GM18858 (cell line): Measurements from ENCODE around the gene CTRL.
"Not testable (repeated sequence)": the region's sequence is repeated elsewhere in the genome, so short reads cannot be mapped to it uniquely, and the experiment has no call there.

Experiments used
- ATAC-seq: cut with Tn5 transposase; IDR thresholded peaks from one replicate; pipeline ENCODE4 v1.9.1; 2021; ENCODE audit not compliant: unreplicated experiment

Gene CTRL

GRCh38 chr16:67924140-67924906 lies 7.3 kb downstream of the CTRL start:
- ATAC-seq, result no peak

GRCh38 chr16:67923414-67924116 lies 8.1 kb downstream of the CTRL start:
- no peak for ATAC-seq

- ATAC-seq, result no peak
Measured at GRCh38 chr16:67922740-67923139, 8.9 kb downstream of the CTRL start.

GRCh38 chr16:67922221-67922620 lies 9.4 kb downstream of the CTRL start:
- no peak for ATAC-seq

GRCh38 chr16:67919622-67920221 lies 11.9 kb downstream of the CTRL start:
- ATAC-seq, result no peak

GRCh38 chr16:67917852-67918236 lies 13.8 kb downstream of the CTRL start:
- no peak for ATAC-seq

- no peak for ATAC-seq
Measured at GRCh38 chr16:67917140-67917851, 14.4 kb downstream of the CTRL start.

- no peak for ATAC-seq
Measured at GRCh38 chr16:67915831-67916723, 15.6 kb downstream of the CTRL start.

- not testable (repeated sequence) for ATAC-seq
Measured at GRCh38 chr16:67915496-67915769, 16.2 kb downstream of the CTRL start.

GRCh38 chr16:67914758-67915495 lies 16.7 kb downstream of the CTRL start:
- no peak for ATAC-seq

GRCh38 chr16:67910158-67910557 lies 21.5 kb downstream of the CTRL start:
- ATAC-seq, result no peak

- no peak for ATAC-seq
Measured at GRCh38 chr16:67909056-67909742, 22.5 kb downstream of the CTRL start.

GRCh38 chr16:67907397-67908180 lies 24.1 kb downstream of the CTRL start:
- no peak for ATAC-seq

GRCh38 chr16:67902831-67903230 lies 28.8 kb downstream of the CTRL start:
- ATAC-seq, result no peak

- no peak for ATAC-seq
Measured at GRCh38 chr16:67901734-67902133, 29.9 kb downstream of the CTRL start.

- no peak for ATAC-seq
Measured at GRCh38 chr16:67897231-67897630, 34.4 kb downstream of the CTRL start.

GRCh38 chr16:67893743-67894399 lies 37.8 kb downstream of the CTRL start:
- no peak for ATAC-seq
